OCI-M1 (cell line): ENCODE measurements around the gene LRRTM3.

ENCODE experiments used
- DNase-seq: peaks from one replicate; lab custom pipeline; 2025; lab: John Stamatoyannopoulos, UW

The LRRTM3 gene

DNA sequence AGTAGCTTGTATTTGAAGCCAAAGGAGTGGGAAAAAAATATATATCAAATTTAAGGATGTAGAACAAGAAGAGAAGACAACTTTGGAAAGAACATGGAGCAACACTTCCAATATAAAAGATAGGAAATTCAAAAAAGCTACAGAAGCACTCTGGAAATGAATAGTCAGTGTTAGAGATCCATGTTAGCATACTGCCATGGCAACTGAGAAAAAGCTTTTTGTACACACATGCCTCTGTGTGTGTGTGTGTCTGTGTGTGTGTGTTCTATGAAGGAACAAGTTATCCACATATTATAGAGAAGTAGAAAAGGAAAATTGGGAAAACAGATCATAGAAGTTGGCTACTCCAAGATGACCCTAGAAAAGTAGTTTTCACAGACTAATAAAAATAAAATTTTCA, 96.3 kb downstream of the LRRTM3 start:
- DNase-seq, result no peak

DNA sequence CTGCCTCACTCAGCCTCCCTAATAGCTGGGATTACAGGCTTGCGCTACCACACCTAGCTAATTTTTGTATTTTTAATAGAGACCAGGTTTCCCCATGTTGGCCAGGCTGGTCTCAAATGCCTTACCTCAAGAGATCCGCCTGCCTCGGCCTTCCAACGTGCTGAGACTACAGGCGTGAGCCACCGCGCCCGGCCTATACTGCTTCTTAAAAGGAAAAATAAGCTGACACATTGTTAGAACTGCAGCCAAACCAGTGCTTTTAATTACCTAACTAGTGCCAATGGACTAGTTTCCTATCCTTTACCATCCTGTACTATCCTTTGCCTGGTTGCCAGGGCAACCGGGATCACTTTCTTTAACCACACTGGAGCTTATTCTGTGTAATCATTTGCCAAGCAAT, 108.0 kb downstream of the LRRTM3 start:
- no peak for DNase-seq

DNA sequence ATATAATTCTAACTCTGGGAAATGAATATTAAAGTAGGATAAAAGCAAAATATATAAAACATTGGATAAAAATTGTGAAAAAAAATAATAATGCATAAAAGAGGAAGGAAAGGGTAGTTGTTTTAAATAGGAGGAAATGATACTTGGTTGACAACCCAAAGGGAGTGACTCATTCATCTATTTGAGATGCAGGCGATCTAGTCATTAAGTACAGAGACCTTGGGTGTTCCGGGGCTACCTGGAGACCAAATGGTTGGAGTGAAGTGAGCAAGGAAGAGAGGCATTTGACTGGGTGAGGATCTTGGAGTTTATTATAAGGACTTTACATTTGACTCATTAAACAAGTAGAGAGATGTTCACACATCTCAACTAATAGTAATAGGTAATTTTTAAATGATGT, 111.0 kb downstream of the LRRTM3 start:
- DNase-seq, result peak; percentile 12

DNA sequence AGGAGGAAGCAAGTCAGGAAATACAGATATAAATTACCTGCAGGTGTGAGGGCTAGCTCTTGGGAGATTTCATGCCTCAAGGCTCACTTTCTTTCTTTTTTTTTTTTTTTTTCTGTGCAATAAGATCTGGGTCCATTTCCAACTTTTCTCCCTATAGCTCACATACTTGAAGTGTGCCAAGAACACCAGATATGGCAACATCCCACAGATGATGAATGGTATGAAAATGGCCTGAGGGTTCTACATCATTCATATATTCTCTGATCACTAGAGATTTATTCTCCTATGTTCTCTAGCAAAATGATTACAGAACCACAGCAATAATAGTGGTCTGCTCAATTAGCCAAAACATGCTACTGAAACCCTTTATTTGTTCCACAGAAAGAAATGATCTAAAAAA, 117.2 kb downstream of the LRRTM3 start:
- no peak for DNase-seq

DNA sequence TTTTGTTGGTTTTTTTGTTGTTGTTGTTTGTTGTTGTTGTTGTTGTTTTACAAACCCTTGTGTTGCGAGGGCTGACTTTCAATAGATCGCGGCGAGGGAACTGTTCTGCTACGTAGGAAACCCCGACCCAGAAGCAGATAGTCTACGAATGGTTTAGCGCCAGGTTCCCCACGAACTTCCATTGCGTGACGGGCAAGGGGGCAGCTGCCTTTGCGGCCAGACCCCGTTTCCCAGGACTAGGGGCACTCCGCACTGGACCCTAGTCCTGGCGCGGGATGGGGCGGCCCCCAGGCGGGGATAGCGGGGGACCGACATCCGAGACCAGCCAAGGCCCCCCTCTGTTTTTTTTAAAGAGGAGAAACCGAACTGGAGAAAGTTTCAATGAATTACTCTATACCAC, 119.6 kb downstream of the LRRTM3 start:
- no peak for DNase-seq

DNA sequence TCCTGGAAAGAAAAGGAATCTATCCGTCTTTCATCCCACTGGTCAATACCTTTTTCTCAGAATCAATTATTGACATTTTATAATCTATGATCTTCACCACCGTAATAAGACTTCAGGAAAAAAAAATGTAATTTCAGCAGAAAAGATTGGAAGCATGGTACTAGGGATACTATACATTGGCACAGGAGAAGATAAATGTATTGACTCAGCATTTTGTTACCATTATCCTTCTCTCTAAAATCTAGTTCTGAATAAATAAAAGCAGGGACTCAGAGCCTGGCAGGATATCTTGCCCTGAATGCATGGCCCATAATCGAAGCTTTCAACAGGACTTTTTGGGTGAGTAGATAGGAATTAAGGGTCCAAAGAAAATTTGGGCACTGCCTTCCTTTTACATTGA, 120.7 kb downstream of the LRRTM3 start:
- no peak for DNase-seq

DNA sequence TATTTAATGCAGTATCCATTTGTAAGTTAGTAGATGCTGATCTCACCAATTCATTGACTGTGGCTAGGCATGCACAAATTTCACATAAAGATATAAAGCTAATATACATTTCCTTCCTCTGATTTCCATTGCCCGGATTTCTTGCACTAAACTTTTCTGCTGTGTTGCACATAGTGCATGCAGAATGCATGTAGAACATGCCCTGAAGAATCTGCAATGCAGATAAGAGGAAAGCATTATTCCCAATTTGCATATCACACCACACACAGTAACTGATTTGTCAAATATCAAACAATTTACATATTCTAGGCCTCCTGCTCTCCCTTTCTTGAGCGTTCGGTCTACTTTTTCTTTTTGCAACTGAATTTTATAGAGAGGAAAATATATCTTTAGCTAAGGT, 124.2 kb downstream of the LRRTM3 start:
- DNase-seq, result no peak

DNA sequence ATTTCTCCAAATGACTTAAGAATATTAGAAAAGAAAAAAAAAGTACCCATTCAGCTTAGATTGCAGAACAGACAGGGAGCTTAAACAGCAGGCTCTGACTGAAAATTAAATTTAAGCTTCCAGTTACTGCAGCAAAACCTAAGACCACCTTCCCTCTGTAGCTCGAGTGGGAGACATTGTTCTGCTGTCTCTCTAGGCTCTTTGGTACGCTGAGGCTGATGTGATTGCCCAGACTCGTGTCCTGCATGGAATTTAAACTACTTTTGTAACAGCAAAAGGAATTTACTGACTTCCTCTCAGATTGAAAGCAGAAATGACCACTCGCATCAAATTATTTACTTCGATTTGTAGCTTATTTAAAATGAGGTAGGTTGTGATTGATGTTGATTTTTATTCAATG, 124.6 kb downstream of the LRRTM3 start:
- no peak for DNase-seq

DNA sequence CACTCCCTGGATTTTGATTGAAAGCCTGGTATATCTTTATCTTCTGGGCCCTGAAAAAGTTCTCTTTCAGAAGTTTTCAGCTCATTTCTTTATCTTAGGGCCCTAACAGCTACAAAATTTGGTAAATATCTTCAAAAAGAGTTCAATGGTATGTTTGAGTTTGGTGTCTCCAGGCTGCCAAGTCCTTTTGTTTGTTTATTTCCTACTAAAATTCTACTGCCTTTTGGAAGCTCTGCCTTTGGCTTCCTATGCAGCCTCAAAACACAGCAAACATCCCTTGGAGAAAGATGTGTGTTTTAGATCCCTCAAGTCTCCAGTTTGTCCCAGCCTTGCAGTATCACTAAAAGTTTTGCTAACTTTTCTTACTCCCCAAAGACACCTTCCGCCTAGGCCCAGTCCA, 146.8 kb downstream of the LRRTM3 start:
- DNase-seq, result no peak

DNA sequence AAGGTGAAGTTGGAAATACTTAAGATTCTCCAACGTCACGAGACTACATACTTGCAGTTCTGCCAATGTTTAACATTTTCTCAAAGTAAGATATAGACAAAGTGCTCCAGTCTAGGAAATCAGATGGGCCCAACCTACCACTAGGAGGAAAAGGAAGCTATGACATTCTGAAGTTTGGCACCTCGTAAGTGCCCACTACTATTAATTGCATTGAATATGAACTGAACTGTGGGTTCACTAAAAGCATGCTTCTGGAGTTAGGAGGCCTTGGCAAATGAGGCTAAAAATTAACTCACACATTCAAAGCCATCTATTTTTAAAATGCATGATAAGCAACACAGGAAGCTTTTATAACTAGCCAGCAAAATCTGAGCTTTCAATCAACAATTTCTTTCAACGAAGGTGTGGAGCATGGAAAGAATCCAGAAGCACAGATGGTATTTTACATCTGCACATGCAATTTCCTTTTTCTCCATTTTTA, 149.7 kb downstream of the LRRTM3 start:
- no peak for DNase-seq

DNA sequence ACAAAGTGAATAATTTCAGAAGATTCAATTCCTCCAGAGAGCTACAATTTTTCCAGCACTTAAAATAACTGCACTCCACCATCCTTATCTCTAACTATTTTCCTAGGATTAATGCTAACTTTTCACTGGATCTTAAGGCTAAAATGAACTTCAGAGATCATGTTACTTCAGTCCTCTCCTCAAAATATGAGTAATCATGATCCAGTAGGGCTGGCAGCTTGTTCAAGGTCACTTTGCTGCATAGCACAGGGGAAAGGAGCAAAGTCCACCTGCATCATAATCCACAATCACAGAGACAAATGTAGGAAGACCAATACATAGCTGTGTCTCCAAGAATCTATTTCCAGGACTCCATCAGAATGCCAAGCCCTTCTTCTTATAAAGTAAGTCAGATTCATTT, 150.3 kb downstream of the LRRTM3 start:
- DNase-seq, result no peak

DNA sequence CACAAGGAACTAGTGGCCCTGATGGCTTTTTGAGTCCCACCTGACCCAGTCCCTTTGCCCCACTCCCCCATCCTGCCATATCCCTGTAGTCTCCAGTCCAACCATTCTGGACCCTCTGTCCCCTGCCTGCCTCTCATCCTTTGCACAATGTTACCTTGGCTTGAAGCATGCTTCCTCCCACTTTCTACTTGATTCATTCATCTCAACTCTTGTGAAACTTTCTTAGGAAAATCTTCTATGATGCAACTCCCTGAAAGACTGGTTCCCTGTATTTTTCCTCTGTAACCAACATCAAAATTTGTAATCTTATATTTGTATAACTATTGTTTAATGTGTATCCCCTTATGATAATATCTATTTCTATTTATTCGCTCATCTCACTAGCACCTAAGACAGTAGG, 151.5 kb downstream of the LRRTM3 start:
- peak; percentile 70 for DNase-seq

DNA sequence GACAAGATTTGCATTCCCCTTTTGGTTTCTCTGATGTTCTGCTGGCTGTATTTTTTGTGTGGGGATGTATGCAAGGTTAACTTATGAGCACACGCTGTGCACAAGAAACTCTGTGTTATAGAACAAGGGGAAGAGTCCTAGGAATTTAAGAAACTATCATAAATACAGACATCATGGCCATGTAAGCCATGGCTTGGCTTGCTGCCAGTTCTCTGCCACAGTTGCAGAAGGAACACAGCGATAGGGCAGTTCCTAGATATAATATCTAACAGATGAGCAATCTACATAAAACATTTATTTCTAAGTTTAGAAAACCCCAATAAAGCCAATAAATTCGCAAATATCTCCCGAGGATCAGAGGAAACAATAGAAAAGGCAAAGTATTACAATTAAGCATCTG, 153.3 kb downstream of the LRRTM3 start:
- DNase-seq, result peak; percentile 95

DNA sequence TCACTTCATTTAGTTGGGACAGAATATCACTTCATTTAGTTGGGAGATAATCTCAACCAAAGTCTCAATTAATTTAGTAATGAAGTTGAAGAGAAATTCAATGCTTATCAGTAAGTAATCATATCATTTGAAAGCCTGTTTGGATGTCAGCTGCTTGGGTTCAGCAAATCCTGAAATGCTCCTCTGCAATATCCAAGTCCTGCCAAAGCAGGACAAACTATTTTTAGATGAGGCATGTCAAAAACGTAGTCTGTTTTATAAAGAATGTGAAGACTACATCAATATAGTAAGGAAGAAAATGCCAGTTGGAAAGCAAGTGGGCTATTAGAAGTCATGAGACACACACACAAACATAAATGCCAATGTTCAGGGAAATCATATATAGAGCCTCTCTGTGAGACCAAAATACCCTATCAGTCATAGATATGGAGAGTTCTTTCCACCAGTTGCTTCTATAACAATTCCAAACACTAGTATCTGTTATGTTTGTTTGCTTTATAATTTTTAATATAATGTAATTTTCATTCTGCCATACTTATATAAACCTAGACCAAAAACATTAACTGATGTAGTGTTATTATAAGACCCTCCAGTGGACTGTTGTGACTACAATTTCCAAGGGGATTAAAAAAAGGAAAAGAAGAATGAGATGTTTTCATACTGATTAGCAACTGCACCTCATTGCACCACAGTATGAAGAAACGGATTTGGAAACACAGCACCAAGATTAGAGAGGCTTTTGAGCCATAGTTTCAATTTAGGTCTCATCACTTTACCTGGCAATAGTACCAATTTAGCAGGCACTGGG, 160.7 kb downstream of the LRRTM3 start:
- no peak for DNase-seq

DNA sequence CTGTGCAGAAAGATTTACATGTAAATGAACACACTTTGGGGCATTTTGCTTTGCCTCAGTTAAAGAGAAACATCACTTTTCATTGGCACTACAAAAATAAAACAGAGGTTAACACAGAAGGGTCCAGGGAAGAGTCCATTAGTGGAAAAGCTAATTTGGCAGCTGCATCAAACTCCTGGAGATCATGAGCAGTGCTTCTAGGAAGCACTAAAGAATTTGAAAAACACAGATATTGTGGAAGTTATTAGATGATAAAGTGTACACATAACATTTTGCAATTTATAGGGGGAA, 161.2 kb downstream of the LRRTM3 start:
- DNase-seq, result no peak

DNA sequence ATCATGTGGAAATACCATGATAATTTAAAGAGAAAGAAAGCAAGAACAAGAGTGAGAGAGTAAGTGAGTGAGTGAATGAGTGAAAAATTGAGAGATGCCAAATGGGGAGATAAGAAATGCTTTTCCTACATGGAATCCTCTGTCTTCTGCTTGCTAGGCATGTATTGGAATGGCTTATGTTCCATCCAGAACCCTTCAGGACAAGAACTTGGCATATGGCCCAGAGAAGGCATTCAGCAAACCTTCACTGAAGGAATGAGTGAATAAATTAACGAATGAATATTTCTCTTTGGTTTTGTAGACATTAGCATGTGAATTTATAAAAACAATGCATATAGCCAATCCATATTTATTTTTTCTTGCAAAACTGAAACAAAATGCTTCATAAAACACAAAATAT, 162.2 kb downstream of the LRRTM3 start:
- DNase-seq, result no peak

DNA sequence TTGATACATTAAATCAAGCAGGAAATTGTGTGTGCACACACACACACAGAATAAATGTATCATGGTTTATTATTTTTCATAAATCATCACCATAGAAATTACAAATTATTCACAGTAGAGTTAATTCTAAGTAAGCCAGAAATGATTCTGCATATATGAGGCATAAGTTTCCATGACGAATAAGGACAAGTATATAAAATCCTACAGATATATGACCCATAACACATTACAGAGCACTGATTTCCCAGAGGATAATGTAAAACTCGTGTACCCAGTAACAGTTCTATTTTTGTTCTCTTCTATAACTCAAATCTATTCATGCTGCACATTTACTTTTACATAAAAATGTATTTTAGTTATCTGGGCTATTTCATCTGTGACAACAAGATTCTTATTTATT, 169.7 kb downstream of the LRRTM3 start:
- no peak for DNase-seq

DNA sequence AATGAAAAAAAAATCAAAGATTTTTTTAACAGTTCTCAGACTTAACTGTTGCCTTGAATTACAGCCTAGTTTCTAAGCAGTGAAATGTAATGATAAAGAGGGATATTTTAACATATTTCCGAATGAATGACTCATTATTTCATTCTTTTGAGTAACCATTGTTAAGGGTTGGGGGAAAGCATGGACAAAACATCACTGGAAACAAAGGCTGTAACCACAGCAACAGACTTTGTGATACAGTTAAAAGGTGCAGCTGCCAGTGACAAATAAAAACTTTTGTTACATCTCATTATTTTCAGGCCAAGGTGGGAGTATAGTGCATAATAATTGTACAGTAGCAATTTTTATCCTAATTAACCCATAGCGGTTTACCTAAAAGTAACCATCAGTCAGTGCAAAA, 172.6 kb downstream of the LRRTM3 start:
- no peak for DNase-seq

DNA sequence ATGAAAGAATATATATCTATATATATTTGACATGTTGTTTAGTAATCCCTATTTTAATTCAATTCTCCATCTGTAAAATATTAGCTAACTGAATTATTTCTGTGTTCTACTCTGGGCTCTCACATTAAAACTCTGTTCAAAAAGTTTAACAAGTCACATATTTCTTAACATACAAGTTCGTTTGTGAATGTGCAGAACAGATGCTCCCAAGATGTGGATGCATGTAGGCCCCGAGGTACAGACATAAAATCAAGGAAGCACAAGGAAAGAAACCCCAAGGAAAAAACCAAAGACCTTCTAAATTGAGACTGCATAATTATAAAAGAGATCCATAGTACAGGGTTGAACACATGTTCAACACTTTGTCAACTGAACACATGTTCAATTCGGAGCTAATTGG, 175.1 kb downstream of the LRRTM3 start:
- no peak for DNase-seq

DNA sequence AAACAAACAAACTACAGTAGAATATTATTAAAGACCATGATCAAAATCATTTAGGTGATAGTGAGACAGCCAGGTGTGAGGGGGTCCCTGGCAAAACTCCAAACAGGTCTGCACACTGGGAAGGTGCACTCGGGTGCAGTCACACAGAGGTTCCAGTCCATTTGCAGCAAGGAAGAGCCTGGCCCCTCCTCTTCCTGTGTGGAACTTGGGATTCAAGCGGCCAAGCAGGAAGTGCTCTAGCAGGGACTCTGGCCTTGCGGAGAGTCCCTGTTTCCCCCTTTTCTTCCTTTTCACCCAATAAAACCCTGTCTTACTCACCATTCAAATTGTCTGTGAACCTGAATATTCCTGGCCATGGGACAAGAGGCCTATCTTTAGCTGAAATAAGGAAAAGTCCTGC, 181.8 kb downstream of the LRRTM3 start:
- no peak for DNase-seq

DNA sequence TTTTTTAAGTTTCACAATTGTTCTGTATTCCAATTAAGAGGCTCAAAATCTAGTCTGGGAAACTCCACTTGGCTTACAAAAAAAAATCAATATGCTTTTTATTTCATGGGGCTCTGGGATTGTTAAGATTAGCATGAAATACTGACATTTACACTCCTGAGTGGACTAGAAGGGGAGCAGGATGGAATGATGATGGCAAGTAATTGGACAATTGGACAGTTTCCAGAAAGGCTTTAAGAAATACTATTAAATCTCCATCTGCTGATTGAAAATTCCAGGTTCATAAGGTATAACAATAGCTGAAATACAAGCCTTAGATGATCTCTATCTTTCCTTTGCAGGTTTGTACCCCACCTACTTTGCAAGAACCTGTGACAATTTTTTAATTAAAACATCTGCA, 184.4 kb downstream of the LRRTM3 start:
- no peak for DNase-seq

DNA sequence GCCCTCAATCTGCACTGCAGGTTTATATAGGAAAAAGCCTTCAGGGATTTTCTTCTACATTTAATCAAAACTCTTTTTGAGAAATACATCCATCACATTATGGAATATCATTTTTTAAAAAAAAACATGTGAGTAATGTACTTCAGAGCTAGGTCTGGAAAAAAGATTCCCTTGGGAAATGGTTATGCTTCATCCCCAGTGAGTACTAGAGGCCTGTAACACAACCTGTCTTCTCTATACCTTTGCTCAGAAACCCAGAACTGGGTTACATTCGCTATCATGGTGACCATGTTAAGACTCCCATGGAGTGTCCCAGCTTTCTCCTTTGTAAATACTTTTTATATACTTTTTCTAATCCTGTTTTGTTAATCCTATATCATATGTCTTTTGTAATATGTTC, 186.9 kb downstream of the LRRTM3 start:
- DNase-seq, result no peak

DNA sequence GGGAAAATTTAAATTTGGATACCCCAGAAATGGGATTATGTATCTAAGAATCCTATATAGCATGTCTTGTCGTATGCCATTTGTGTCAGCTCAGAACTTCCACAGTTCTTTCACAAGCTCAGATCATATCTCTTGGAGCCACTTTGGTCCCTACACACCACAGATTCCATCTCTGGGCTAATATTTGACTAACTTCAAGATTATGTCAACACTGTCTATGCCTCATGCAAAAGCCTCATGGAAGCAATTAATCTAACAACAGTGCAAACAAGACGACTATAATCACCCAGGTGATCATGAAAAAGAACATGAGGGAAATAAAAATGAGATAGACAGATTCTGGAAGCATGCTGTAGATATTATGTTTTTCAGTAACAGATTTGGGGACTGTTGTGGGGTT, 189.1 kb downstream of the LRRTM3 start:
- no peak for DNase-seq

DNA sequence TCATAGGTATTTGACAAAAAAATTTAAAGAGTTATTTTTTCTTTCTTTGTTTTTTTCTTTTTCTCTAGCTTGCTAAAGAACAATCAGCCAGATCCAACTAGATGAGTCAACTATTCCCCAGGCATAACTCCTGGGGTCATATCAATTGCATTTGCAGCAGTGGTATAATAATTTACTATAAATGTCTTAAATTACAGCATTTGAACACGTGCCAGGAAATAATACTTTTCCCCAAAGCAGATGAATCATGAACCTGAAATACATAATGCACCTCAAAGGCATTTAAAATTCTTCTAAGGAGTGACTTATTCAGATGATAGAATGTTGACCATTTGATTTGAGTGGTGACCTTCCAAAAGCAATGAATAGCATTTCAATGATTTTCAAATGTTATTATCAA, 190.1 kb downstream of the LRRTM3 start:
- no peak for DNase-seq

DNA sequence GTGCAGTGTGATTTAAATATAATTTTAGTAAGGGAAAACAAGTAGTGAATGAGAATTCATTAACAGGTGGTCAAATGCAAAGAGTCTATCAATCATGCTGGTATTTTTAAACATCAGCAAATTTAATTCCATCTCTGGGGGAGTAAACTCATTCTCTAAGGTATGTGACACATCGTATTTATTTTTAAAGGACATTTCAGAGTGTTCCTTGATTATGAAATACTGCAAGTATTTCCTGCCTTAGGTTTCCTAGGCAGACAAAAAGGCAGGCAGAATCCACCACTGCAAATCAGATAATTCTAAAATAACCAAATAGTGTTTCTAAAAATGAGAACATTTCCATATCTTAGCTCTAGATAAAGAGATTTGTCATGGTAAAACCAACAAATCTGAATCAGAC, 193.8 kb downstream of the LRRTM3 start:
- no peak for DNase-seq
